ENCODE results near the gene NT5C3B. TPM values are rescaled to one million over a fixed set of nuclear protein-coding genes. Genes with fewer than 3 reads are reported as not detected.
A peak's percentile ranks its signal among the peaks of the same experiment; 100 is the strongest.

The NT5C3B gene
- total RNA-seq, 1 donor from 2014 or later, result 67.6 TPM

DNA sequence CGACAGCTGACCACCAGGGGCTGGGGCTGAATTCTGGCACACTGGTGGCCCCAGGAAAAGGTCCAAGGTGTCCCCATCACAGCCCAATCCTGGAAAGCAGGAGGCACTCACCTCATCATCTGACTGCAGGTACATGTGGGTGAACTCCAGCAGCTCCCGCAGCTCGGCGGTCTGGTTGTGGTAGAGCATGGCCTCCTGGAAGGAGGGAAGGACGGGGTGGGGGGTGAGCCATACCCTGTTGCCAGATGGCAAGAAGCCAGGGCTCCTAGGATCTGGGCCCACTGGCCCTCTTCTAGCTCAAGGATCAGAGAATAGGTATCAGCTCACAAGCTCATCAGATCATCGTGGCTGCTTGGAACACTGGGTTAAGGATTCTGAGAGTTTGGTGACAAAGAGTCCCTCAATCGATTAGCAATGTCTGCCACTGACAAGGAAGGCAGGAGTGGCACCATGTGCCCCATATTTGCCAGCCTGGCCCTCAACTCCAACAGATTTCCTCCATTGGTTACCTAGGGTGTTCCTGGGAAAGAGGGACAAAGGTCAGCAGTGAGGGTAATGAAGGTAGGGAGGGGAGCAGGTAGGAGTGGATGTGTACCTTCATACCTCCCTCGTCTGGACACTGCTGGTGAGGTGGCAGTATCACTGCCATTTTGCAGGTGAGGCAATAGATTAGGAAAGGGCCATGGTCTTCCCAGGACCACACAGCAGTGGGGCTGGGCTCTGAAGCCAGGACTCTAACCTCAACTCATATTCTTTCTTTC lies 29.2 kb downstream of the NT5C3B start:
- TF ChIP-seq CTCF (conservative IDR thresholded peaks at IDR 0.05; ENCODE audit: low read depth, low read length), result no peak
- H3K4me3 ChIP-seq (ENCODE audit: low read depth, low read length), result no peak overlapping the region
- DNase-seq (ENCODE audit: low read depth), result no peak

DNA sequence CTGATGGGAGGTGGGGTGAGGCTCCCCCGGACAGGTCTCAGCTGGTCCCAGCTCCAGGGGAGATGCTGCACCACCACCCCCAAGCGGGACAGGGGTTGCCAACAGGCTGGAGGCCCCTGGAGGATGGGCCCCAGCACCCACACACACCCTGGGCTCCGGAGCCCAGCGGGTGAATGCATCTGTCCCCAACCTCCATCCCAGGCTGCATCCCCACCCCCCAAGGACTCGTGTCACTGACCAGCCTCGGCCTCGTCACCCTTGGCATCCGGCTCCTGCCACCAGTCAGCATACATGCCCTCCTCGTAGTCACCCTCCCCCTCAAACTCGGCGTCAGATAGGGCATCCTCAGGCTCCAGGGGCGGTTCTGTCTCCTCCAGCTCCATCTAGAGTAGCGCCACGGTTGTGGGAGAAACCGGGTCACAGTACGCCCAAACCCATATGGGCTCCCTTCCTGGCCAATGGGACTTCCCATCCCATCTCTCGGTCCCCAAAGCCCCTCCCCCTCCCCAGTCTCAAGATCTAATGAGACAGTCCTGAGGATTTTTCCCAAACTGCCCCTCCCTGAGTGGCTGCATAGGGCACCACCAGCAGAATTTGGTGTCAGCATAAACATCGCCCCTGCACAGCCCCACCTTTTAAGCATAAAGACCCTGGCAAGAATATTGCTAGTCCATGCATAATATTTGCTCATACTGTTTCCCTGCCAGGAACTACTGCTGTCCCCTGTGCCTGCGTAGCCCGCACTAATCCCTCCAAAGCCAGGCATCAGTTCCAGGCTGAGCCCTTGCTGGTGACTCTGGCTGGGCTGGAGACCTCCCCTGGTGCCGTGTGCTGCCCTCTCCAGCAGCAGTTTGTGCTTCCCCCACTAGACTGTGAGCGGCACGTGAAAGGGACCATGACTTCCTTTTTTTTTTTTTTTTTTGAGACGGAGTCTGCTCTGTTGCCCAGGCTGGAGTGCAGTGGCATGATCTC lies 32.7 kb downstream of the NT5C3B start:
- no peak for DNase-seq (ENCODE audit: low read depth)
- TF ChIP-seq CTCF (conservative IDR thresholded peaks at IDR 0.05; ENCODE audit: low read depth, low read length), result no peak
- no peak overlapping the region for H3K4me3 ChIP-seq (ENCODE audit: low read depth, low read length)

GRCh38 chr17:41801374-41802271 lies 34.4 kb downstream of the NT5C3B start:
- peak; percentile 74 for DNase-seq (ENCODE audit: low read depth)
- peak; percentile 97 for TF ChIP-seq CTCF (conservative IDR thresholded peaks at IDR 0.05; ENCODE audit: low read depth, low read length)
- H3K4me3 ChIP-seq (ENCODE audit: low read depth, low read length), result no peak overlapping the region

DNA sequence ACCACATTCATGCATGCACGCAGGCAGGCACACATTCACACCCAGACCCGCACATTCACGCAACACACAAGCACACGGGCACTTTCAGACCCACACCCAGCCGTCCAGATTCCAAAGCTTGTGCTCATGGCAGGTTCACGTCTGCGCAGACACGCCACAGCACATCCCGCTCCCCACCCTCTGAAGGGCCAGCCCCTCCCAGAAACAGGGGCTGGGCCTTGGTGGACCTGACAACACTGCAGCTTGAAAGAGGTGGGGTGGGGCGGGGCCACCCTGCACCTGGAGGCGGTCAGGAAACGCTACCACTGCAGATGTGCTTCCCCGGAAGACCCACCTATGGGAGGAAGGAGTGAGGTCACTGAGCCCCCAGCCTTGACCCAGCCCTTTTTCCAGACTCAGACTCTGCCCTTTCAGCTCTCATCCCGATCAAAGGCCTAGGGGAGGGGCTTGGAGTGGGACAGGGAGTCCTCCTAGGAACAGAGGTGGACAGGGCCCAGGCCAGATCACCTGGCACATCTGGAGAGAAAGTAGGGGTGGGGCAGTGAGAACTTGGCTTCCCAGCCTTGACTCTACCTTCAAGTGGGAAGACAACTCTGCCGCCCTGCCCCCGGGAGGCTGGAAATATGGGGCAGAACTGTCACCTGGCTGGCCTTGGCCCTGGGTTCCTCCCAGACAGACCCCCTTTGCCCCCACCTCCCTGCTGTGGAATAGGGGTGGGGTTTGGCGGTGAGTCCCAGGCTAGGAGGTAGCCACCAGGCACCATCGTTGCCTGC lies 35.2 kb downstream of the NT5C3B start:
- no peak for DNase-seq (ENCODE audit: low read depth)
- no peak overlapping the region for H3K4me3 ChIP-seq (ENCODE audit: low read depth, low read length)
- no peak for TF ChIP-seq CTCF (conservative IDR thresholded peaks at IDR 0.05; ENCODE audit: low read depth, low read length)

- no peak overlapping the region for H3K4me3 ChIP-seq (ENCODE audit: low read depth, low read length)
- DNase-seq (ENCODE audit: low read depth), result no peak
- TF ChIP-seq CTCF (conservative IDR thresholded peaks at IDR 0.05; ENCODE audit: low read depth, low read length), result no peak
Measured at GRCh38 chr17:41799366-41799765, 36.7 kb downstream of the NT5C3B start.

DNA sequence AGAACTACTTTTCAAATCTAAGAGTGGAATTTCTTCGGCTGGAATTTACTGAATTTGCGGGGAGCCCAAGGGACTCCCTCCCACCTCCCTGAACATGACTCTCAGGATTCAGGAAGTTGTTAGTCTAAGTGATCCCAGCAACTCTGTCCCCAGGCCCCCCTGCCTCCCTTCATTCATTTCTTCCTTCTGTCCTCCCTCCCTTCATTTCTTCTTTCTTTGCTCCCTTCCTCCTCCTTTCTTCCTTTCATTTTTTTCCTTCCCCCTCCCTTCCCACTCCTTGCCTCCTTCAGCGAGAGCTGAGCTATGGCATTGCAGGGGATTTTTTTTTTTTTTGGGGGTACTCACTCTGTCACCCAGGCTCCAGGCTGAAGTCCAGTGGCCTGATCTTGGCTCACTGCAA lies 38.7 kb downstream of the NT5C3B start:
- DNase-seq (ENCODE audit: low read depth), result no peak
- no peak for TF ChIP-seq CTCF (conservative IDR thresholded peaks at IDR 0.05; ENCODE audit: low read depth, low read length)
- no peak overlapping the region for H3K4me3 ChIP-seq (ENCODE audit: low read depth, low read length)

Data from epithelial cell of proximal tubule (primary cell).